ENCODE results near the gene SLC25A51.

The SLC25A51 gene

DNA sequence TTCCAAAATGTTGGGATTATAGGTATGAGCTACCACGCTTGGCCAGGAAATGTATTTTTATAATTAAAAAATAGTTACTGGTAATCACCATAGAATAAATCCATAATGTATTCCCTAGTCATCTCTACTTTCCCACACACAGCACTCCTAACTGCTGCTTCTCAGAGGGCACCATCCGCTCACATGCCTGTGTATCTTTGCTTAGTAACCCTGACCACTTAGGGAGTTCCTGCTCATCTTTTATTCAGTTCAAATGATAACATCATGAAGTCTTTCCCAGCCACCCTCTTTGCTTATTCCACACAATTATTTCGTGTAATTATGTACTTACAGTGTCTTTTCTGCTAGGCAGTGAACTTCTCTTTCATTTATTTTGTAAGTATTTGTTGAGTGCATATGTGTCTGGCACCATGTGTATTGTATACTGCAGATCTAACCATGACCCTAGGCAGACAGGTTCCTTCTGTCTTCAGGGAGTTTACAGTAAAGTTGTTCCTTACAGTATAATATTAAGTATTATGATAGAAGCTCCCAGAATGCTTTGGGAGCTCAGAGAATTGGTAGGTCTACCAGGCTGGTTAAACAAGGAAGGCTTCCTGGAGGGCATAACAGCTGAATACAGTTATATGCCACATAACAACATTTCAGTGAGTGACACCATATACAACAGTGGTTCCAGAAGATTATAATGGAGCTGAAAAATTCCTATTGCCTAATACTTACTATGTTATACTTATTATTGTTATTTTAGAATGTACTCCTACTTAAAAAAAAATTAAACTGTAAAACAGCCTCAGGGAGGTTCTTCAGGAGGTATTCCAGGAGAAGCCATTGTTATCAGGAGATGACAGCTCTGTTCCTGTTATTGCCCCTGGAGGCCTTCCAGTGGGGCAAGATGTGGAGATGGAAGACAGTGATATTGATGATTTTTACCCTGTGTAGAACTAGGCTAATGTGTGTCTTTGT is 64.1 kb downstream of the SLC25A51 start:
- no peak overlapping the region for H3K4me3 ChIP-seq (ENCODE audit: low read depth, low read length)
- no peak for DNase-seq (ENCODE audit: low read depth)
- TF ChIP-seq, protein P1, sequence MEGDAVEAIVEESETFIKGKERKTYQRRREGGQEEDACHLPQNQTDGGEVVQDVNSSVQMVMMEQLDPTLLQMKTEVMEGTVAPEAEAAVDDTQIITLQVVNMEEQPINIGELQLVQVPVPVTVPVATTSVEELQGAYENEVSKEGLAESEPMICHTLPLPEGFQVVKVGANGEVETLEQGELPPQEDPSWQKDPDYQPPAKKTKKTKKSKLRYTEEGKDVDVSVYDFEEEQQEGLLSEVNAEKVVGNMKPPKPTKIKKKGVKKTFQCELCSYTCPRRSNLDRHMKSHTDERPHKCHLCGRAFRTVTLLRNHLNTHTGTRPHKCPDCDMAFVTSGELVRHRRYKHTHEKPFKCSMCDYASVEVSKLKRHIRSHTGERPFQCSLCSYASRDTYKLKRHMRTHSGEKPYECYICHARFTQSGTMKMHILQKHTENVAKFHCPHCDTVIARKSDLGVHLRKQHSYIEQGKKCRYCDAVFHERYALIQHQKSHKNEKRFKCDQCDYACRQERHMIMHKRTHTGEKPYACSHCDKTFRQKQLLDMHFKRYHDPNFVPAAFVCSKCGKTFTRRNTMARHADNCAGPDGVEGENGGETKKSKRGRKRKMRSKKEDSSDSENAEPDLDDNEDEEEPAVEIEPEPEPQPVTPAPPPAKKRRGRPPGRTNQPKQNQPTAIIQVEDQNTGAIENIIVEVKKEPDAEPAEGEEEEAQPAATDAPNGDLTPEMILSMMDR (IDR thresholded peaks at IDR 0.05; ENCODE audit: control insufficient read depth, extremely low read depth, insufficient read depth) = no peak

All from LNCaP clone FGC (cell line).